HG02938 (cell line): Measurements from ENCODE around the gene ERBIN.
"Not testable (repeated sequence)": the region's sequence is repeated elsewhere in the genome, so short reads cannot be mapped to it uniquely, and the experiment has no call there.

ENCODE experiments used
- ATAC-seq: cut with Tn5 transposase; IDR thresholded peaks from one replicate; pipeline ENCODE4 v1.9.1; 2021; ENCODE audit warnings: mild to moderate bottlenecking, moderate library complexity; ENCODE audit not compliant: unreplicated experiment

ERBIN gene

DNA sequence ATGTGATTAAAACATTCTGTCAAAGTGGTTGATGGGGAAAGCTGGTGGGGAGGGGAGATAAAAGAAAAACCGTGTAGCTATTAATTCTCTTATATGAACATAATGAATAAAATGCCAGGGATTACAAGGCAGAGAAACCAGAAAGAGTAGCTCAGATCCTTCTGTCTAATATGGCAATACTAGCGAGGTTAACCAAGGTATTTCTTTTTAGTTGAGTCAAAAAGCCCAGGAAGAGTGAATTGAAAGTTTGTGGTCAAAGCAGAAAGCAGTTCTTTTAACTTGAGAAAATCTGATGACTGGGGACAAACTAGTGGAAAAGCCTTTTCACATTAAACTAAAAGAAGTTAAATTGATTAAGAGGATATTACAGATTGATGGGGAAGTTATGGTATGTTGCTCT lies 76.0 kb downstream of the ERBIN start:
- no peak for ATAC-seq

DNA sequence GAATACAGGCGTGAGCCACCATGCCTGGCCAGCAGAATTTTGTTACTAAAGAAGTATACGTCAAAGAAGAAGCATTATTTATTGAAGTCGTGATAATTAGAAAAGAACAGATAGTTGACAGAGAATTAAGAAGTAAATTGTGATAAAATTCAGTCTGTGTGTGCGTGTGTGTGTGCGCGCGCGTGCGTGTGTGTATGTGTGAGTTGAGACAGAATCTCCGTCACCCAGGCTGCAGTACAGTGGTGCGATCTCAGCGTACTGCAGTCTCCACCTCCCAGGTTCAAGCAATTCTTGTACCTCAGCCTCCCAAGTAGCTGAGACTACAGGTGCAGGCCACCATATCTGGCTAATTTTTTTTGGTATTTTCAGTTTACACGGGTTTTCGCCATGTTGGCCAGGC lies 77.8 kb downstream of the ERBIN start:
- no peak for ATAC-seq

DNA sequence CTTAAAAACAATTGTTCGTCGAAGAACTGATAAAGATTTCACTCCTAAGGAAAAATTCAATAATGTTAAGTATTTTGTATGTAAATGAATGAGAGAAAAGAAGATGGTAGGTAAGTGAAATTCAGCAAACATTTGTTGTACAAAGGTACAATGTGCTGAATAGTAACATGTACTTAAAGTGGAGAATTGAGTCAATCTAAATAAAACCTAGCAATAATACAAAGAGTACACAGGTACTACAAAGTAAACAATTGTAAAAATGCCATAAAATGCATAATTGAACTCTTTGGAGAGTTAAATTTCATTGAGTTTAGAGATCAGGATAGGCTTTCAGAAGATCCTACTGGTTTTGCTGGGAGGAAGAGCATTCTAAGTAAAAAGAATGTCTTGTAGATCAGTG lies 82.9 kb downstream of the ERBIN start:
- ATAC-seq: no peak

DNA sequence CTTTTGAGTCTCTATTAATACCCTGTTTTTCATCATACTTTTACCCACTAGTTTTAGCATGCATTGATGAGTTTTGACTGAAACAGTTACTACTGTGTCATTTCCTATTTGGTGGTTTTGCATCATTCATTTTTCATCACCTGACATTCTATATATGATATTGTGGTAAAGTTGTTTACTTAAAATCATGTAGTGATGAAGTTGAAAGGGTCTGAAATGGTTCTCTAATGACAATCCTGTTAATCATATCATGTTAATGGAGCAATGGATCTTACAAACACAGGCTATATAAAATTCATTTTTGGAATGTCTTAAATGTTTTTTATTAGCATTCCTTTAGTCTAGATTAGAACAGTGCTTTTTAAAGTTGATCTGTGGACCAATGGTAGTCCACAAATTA lies 84.1 kb downstream of the ERBIN start:
- ATAC-seq: no peak

DNA sequence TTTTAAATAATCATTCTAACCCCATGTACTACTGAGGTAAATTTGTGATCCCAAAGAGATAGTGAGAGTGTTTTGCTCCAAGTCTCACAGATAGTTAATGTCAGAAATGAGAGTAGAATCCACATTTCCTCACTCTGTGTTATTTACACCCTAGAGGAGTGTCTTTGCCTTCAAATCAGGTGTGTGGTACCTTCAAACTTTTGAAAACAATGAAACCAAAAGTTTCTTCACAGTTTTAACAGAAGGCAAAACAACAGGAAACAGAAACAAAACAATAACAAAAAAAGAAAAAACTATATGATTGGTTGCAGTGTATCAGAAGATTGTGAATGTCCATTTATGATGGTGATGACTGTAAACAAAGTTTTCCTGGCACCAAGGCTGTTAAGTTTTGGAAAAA lies 85.9 kb downstream of the ERBIN start:
- no peak for ATAC-seq

DNA sequence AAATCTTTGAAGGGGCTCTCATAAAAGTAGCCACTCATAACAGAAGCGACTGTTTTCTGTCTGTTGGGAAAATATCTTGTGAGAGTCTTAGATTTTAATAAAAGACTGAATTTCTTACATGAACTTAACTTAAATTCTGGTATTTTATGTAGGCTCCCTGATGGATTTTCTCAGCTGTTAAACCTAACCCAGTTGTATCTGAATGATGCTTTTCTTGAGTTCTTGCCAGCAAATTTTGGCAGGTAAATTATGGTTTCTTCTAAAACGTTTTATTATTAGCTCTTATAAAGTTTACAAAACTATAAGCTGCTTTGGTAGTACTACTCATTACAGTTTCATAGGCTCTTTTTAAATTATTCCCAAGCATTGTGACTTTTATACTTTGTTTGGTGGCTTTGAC lies 87.0 kb downstream of the ERBIN start:
- ATAC-seq: no peak

DNA sequence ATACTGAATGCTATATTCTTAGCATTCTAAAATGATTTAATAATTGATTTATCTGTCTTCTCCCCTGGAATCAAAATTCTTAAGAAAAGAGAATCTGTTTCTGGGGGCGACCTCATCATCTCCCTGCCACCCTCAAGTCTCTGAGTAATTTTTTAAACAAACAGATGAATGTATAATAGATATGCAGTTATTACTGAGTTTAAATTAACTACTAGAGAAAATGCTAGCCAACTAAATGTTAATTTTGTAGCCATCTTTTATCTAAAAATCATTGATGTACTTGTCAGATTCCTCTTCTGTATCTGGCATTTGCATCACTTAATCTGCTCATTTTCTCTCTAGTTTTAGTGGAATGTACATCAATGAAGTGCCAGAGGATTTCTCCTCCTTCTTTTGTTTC lies 87.5 kb downstream of the ERBIN start:
- ATAC-seq: no peak

DNA sequence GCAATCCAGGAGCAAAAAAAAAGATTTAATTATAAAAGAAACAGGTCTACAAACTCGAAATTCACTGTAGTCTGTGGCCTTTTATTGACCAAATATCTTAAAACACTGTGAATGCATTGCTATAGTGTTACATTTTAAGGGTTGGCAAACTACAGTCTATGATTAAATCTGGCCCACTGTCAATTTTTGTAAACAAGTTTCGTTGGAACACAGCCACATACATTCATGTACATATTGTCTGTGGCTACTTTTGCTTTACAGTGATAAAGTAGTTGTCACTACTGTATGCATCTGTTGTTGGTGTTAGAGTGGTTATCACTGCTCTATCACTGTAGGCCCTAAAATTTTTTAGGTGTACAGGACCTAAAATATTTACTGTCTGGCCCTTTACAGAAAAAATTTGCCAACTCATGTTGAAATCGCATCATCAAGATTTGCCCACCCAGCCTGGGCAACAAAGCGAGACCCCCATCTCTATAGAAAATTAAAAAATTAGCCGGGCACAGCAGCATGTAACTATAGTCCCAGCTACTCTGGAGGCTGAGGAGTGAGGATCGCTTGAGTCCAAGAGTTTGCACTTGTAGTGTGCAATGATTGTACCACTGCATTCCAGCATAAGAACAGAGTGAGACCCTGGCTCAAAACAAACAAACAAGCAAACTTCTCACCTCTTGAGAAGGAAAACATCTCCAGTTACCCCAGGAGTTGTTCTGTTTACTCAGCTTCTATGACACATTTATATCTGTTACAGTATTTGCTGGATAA lies 89.0 kb downstream of the ERBIN start:
- ATAC-seq: no peak

DNA sequence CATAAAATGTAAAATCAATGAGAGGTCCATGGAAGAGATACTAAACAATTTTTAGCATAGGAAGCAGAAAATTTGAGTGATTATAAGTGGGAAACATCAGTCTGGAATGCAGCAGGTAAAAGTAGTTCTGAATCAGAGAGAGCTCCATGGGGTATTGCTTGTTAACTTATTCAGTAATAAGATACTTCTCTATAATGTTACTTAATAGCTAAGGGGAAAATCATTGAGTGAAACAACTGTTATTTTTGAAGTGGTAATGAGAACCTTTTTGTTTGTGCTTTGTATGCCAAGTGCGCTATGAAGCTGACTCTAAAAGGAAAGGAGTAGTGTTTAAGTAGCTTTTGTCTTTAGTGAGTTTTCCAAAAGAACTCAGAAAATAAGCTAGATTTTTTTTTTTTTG lies 95.2 kb downstream of the ERBIN start:
- no peak for ATAC-seq

DNA sequence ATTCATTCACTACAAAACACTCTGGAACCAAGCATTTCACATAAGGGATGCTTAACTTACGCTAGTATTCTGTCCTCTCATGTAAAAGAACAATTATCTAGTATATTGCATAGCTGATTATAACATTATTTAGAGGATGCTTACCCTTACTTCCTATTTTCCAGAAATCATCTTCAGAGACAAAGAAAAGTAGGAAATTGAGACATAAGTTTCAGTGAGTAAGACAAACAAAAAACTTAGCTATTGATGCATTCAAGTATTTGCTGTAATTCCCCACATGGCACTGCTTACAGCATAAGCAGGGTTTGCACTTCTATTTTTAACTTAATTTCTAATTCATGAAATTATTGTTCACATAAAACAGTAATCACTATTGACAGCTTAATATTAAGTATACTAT lies 112.9 kb downstream of the ERBIN start:
- no peak for ATAC-seq

DNA sequence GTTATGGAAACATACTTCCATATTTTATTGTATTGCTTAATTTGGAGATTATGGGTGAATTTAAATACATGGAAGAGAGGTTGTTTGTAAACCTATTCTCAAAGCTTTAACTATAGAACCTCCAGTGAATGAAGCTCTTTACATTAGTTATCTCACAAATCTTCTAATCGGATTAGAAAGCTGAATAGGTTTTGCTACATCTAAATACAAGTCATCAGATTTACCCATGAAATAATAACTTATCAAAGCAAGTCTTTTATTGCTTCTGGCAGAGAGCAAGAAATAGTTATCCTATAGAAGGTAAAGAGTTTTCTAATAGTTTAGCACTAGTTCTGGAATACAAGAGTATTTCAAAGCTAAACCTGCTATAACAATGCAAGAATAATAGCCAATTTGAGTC lies 113.3 kb downstream of the ERBIN start:
- ATAC-seq: no peak

DNA sequence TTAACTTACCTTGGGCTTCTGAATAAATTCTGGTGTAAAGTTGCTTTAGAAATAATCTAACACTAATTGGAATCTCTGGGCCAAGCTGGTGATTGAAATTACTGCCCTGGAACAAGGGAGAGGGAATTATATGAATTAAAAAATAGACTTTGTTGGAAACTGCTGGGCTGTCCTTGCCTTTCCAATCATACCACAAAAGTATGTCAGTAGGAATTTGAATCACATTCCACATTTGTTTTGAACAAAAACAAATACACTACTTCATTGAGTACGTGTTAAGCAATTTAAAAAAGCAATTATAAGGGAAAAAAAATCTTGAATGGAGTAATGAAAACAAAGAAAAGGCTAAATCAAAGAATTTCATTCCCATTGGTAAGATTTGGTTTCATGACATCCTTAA lies 115.3 kb downstream of the ERBIN start:
- ATAC-seq: no peak

DNA sequence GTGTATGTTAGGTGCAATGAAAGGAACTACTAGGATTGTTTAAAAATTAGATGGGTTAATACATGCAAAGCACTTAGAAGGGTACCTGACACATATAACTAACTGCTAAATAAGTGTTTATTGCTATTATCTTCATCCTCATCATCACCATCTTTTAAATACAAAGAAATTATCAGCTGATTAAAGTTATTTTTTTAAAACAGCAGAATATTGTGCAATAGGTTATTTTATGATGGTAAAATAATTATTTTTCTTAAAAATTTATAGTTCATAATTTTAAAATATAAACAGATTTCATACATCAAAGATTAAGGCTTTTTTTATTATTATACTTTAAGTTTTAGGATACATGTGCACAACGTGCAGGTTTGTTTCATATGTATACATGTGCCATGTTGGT lies 130.9 kb downstream of the ERBIN start:
- no peak for ATAC-seq

DNA sequence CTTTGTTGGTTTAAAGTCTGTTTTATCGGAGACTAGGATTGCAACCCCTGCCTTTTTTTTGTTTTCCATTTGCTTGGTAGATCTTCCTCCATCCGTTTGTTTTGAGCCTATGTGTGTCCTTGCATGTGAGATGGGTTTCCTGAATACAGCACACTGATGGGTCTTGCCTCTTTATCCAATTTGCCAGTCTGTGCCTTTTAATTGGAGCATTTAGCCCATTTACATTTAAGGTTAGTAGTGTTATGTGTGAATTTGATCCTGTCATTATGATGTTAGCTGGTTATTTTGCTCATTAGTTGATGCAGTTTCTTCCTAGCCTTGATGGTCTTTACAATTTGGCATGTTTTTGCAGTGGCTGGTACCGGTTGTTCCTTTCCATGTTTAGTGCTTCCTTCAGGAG lies 134.9 kb downstream of the ERBIN start:
- not testable (repeated sequence) for ATAC-seq

DNA sequence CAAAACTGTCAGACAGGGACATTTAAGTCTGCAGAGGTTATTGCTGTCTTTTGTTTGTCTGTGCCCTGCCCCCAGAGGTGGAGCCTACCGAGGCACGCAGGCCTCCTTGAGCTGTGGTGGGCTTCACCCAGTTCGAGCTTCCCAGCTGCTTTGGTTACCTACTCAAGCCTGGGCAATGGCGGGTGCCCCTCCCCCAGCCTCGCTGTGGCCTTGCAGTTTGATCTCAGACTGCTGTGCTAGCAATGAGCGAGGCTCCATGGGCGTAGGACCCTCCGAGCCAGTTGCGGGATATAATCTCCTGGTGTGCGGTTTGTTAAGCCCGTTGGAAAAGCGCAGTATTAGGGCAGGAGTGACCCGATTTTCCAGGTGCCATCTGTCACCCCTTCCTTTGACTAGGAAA lies 136.7 kb downstream of the ERBIN start:
- ATAC-seq: not testable (repeated sequence)

DNA sequence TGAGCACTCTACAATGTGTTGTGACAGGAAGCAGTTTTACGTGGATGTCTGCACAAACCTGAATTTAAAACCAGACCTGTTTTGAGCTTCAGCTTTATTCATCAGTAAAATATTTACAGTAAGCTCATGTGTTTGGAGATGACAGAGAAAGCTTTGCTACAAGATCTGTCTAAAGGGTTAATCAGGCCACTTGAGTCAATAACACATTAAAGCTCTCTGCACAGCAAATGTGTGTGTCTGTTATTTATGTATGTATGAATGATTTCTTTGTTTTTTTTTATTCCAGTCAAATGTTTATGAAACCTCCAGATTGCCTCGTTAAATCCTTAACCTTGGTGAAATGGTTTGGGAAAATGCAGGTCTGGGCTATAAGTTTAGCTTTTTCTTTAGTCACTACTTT lies 140.5 kb downstream of the ERBIN start:
- ATAC-seq: no peak

DNA sequence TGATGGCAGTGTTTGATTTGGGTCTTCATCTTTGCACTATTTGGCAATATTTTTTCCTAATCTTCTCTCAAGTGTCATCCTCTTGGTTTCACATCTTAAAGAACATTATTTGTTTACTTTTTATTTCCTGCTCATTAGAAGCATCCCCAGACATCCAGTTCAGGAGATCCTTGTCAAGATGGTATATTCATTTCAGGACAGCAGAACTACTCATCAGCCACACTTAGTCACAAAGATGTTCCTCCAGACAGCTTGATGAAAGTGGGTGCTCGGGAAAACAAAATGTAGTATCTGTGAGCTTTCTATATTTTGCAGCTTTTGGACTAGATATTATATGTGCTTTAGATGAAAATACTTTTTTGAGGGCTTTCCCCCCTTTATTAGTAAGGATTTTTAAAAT lies 145.7 kb downstream of the ERBIN start:
- no peak for ATAC-seq

DNA sequence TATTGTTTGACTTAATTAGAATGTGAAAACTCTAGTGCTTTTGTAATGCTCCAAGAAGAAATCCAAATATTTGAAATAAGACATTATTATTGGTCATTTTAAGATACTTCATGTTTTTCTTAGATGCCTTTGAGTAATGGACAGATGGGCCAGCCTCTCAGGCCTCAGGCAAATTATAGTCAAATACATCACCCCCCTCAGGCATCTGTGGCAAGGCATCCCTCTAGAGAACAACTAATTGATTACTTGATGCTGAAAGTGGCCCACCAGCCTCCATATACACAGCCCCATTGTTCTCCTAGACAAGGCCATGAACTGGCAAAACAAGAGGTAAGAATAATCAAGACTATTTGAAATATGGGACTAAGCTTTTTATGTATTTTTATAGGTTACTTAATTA lies 148.5 kb downstream of the ERBIN start:
- no peak for ATAC-seq

DNA sequence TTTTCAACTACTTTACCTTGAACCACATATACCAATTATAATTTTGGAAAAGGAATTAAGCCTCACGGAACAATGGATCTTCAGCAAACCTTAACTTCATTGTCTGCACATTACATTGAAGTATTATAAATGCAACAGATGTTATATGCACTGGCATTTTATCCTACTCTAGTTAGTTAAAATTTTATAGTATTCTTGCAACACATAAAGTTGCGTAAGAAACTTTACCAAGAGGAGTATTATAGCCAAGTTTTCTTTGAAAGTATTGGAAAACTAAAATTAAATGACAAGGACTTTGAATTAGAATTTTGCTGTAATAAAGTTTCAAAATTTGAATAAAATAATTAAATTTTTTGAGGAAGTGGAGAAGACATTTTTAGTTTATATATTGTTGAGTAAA lies 154.3 kb downstream of the ERBIN start:
- no peak for ATAC-seq

DNA sequence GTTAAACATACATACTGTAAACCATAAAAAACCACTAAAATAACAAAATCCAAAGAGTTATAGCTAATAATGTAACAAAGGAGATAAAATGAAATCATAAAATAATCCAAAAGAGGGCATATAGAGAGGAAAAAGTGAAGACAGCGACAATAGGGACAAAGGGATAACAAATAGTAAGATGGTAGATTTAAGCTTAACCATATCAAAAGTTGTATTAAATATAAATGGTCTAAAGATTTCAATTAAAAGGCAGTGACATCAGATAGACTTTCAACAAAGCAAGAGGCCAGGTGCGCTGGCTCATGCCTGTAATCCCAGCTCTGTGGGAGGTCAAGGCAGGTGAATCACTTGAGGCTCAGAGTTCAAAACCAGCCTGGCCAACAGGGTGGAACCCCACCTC lies 163.0 kb downstream of the ERBIN start:
- no peak for ATAC-seq

DNA sequence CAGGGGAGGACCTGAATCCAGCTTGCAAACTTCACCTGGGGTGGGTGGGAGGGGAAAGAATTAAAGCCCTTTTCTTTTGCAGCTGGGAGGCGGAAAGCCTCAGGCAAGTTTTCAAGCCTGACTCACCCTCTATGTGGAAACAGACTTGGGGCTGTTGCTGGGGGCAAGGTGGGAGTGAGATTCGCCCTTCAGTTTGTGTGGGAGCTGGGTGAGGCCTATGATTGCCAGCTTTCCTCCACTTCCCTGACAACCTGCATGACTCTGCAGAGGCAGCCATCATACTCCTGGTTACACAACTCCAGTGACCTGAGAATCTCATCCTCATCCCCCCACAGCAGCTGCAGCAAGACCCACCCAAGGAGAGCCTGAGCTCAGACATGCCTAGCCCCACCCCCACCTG lies 174.5 kb downstream of the ERBIN start:
- no peak for ATAC-seq

DNA sequence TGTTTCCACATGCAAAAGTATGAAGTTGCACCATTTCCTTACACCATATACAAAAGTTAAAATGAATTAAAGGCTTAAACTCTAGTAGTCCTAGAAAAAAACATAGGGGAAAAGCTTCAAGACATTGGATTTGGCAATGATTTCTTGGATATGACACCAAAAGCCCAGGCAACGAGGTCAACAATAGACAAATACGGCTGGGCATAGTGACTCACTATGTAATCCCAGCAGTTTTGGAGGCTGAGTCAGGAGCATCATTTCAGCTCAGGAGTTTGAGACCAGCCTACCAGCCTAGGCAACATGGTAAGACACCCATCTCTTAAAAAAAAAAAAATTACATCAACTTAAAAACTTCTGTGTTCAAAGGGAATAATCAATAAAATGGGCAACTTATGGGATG lies 186.8 kb downstream of the ERBIN start:
- ATAC-seq: no peak

DNA sequence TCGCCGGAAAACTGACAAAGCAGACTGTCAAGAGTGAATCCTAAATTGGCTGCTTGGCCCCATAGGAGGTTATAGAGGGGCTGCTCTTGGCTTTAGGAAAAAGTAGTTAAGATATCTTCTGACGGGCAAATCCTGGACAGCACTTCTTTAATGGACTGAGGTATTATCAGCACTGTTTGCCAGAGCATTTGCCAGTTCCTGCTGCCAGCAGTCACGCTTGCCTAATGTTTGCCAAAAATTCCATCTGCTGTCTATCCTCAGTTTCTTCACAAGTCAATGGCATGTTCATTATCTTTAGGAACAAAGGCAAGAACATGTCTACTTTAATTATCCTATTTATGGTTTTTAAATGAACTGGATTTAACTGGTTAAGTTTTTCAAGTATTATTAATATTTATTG lies 191.9 kb downstream of the ERBIN start:
- ATAC-seq: no peak
